Hepatocyte (in vitro differentiated cells): Measurements from ENCODE around the gene SLC16A2.

ENCODE experiments used
- CTCF ChIP-seq: fragments of 200-600 bp; sonication (generic); IDR thresholded peaks from 2 replicates; pipeline ENCODE4 v1.5.1; 2016; ENCODE audit warnings: antibody characterized with exemption, mild to moderate bottlenecking; ENCODE audit not compliant: poor library complexity
- EZH2phosphoT487 ChIP-seq: fragments of 200-600 bp; sonication (generic); IDR thresholded peaks from one replicate; pipeline ENCODE4 v1.6.1; 2018; ENCODE audit warnings: antibody characterized with exemption, mild to moderate bottlenecking, low read depth, moderate library complexity; ENCODE audit not compliant: unreplicated experiment, severe bottlenecking

GRCh38 chrX:74545880-74546523, 124.7 kb downstream of the SLC16A2 start:
- no peak for TF ChIP-seq CTCF
- TF ChIP-seq EZH2phosphoT487: no peak
